Breast epithelium (tissue), 4 donors: Measurements from ENCODE around the gene MAST1. TPM values are rescaled to one million over a fixed set of nuclear protein-coding genes. Genes with fewer than 3 reads are reported as not detected.
A peak's percentile ranks its signal among the peaks of the same experiment; 100 is the strongest.

Experiments
- DNase-seq, 2 donors: peaks; one replicate each; pipeline ENCODE4 v3.0.0-alpha.2; 2019; ENCODE audit warnings: low spot score in 2 of 2
- H3K27ac ChIP-seq, 2 donors: fragments of 200-600 bp; sonication (generic) in 1 of 2; one replicate each; pipeline ENCODE4 v1.5.1; 2016 to 2019; ENCODE audit warnings: mild to moderate bottlenecking in 1 of 2
- H3K27me3 ChIP-seq, 2 donors: fragments of 200-600 bp; sonication (generic) in 1 of 2; one replicate each; pipeline versions ENCODE4 v1.5.1 to v1.6.0; 2017 to 2019; ENCODE audit warnings: control low read depth in 1 of 2, mild to moderate bottlenecking in 1 of 2
- H3K36me3 ChIP-seq: fragments of 200-600 bp; one replicate; pipeline ENCODE4 v1.5.1; 2019
- H3K4me1 ChIP-seq, 2 donors: fragments of 200-600 bp; sonication (generic); one replicate each; pipeline ENCODE4 v1.5.1; 2016 to 2019; ENCODE audit warnings: control low read depth in 1 of 2
- H3K4me3 ChIP-seq, 3 donors: fragments of 200-600 bp; sonication (generic); 1 replicate in 2 of 3; 2 replicates in 1 of 3; pipeline ENCODE4 v1.5.1; 2016 to 2019; ENCODE audit warnings: mild to moderate bottlenecking in 3 of 3, moderate library complexity in 2 of 3
- H3K9me3 ChIP-seq, 2 donors: fragments of 200-600 bp; sonication (generic) in 1 of 2; one replicate each; pipeline ENCODE4 v1.5.1; 2016 to 2019; ENCODE audit warnings: control low read depth in 1 of 2
- POLR2A ChIP-seq: fragments of 450-650 bp; IDR thresholded peaks from one replicate; pipeline ENCODE4 v1.6.1; 2016; ENCODE audit warnings: antibody characterized with exemption, mild to moderate bottlenecking, moderate library complexity
- POLR2AphosphoS5 ChIP-seq, 3 donors: sonication (generic); formaldehyde crosslinking; IDR thresholded peaks; one replicate each; pipeline ENCODE4 v1.6.1; 2017; ENCODE audit warnings: antibody characterized with exemption in 3 of 3
- intact Hi-C: fragments of 100-400 bp; cut with DNase I; formaldehyde crosslinking; loops from one replicate; pipeline ENCODE4 v1.15.1; 2023; ENCODE audit warnings: low total_unique reads
- total RNA-seq, 3 donors: library from RNA; depleted of rRNA; stranded (reverse); fragments of >200 nt; gene quantifications; one replicate each; pipeline ENCODE4 v1.1.0, GENCODE V29; 2016
- TF ChIP-seq, protein P1 (sequence below), 3 donors: fragments of 450-650 bp; IDR thresholded peaks; one replicate each; pipeline ENCODE4 v1.5.1; 2016 to 2017; ENCODE audit warnings: antibody characterized with exemption in 3 of 3, mild to moderate bottlenecking in 3 of 3, moderate library complexity in 3 of 3

MAST1 gene
- total RNA-seq, 3 donors from 2014 or later: 0.88 TPM; not detected in 2

DNA sequence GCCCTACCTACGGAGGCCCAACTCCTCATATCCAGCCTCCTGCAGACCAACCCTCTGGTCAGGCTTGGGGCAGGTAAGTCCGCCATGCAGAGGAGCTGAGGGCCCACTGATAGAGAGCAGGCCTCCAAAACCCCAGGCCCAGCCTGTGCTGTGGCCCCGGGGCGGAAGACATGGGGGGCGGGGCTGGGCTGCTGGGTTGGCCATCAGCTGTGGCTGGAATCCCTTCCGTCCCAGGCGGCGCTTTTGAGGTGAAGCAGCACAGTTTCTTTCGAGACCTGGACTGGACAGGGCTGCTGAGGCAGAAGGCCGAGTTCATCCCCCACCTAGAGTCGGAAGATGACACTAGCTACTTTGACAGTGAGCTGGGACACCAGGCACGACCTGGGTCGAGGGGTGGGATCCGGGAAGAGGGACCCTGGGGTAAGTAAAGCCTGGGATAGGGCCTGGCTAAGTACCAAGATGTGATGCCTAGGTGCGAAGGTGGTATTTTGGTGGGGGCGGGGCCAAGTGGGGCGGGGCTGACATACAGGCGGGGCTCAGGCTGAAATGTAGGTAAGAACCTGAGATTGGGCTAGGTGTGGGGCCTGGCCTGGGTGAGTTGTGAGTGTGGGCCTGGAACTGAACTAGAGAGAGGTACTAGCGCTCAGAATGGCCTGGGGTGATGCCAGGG is 27.6 kb downstream of the MAST1 start:
- Histone ChIP-seq H3K9me3 (no peaks in the 10 kb centered on the region), H3K27ac (no peak overlapping the region), H3K4me1 (no peaks in the 10 kb centered on the region), H3K4me3 (no peak overlapping the region), H3K36me3 (no peaks in the 10 kb centered on the region), H3K27me3 (no peaks in the 10 kb centered on the region)
- no peak for TF ChIP-seq POLR2AphosphoS5 (IDR thresholded peaks at IDR 0.05)
- intact Hi-C loops: no loop called here
- no peak for DNase-seq

DNA sequence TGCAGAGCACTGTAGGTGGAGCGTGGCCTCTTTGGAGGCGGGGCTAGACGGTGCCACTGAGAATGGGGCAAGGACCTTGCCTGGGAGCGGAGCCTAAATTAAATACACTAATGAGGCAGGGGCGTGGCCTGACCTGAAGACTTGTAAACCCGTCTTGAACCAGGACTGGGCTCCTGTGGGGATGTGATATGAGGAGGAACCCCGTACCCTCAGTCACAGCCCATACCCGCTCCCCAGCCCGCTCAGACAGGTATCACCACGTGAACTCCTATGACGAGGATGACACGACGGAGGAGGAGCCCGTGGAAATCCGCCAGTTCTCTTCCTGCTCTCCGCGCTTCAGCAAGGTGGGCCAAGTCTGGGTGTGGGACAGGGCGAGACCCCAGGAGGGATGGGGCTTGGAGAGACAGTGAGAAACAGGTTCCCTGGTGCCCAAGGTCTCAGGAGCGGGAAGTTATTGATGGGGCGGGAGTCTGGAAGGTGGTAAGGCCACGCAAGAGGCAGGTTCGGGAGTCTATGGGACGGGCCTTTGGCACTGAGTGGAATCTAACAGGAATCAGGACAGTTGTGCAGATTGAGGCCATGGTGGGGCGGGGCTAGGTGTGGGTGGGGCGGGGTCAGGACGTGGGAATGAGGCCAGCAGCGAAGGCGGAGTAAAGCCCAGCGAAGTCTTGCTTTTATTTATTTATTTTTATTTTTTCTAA is 28.3 kb downstream of the MAST1 start:
- Histone ChIP-seq H3K4me3 (no peak overlapping the region), H3K27me3 (no peaks in the 10 kb centered on the region), H3K27ac (no peak overlapping the region), H3K9me3 (no peaks in the 10 kb centered on the region), H3K36me3 (no peaks in the 10 kb centered on the region), H3K4me1 (no peaks in the 10 kb centered on the region)
- TF ChIP-seq, protein P1, sequence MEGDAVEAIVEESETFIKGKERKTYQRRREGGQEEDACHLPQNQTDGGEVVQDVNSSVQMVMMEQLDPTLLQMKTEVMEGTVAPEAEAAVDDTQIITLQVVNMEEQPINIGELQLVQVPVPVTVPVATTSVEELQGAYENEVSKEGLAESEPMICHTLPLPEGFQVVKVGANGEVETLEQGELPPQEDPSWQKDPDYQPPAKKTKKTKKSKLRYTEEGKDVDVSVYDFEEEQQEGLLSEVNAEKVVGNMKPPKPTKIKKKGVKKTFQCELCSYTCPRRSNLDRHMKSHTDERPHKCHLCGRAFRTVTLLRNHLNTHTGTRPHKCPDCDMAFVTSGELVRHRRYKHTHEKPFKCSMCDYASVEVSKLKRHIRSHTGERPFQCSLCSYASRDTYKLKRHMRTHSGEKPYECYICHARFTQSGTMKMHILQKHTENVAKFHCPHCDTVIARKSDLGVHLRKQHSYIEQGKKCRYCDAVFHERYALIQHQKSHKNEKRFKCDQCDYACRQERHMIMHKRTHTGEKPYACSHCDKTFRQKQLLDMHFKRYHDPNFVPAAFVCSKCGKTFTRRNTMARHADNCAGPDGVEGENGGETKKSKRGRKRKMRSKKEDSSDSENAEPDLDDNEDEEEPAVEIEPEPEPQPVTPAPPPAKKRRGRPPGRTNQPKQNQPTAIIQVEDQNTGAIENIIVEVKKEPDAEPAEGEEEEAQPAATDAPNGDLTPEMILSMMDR (IDR thresholded peaks at IDR 0.05): no peak
- TF ChIP-seq POLR2AphosphoS5 (IDR thresholded peaks at IDR 0.05): no peak
- no peak for TF ChIP-seq POLR2A
- intact Hi-C loops: no loop called here
- no peak for DNase-seq

DNA sequence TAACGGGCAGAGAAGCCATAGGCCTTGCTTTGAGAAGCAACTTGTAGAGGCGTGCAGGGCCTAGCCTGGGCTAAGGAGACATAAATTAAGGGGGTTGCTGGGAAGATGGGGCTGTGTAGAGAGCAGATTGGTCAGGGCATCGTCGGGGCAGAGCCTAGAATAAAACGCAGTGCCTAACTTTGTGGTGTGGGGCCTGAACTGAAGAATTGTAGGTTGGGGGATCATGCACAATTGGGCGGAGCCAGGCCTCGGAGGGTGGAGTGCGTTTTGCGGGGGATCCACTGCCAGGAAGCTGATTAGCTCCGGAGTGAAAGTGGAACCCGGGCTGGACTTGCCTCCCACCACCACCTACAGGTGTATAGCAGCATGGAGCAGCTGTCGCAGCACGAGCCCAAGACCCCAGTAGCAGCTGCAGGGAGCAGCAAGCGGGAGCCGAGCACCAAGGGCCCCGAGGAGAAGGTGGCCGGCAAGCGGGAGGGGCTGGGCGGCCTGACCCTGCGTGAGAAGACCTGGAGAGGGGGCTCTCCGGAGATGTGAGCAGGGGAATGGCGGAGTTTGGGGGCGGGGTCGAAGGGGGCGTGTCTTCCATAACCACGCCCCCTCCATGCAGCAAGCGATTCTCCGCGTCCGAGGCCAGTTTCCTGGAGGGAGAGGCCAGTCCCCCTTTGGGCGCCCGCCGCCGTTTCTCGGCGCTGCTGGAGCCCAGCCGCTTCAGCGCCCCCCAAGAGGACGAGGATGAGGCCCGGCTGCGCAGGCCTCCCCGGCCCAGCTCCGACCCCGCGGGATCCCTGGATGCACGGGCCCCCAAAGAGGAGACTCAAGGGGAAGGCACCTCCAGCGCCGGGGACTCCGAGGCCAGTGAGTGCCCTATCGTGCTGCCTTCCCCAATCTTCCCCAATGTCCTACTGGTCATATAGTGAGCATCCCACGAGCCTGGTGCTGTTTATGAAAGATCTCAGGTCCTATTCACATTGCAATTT is 29.1 kb downstream of the MAST1 start:
- Histone ChIP-seq H3K27ac (peak overlapping the region in 1 of 2 donors; percentile 25), H3K4me3 (peak overlapping the region; percentile 28 to 66 (median 52)), H3K4me1 (no peaks in the 10 kb centered on the region), H3K27me3 (no peaks in the 10 kb centered on the region), H3K9me3 (no peaks in the 10 kb centered on the region), H3K36me3 (no peaks in the 10 kb centered on the region)
- intact Hi-C loops: no loop called here
- TF ChIP-seq POLR2AphosphoS5 (IDR thresholded peaks at IDR 0.05) (no peak), POLR2A (no peak)
- TF ChIP-seq, protein P1 (IDR thresholded peaks at IDR 0.05): no peak
- DNase-seq: peak in 1 of 2 donors; percentile 53

DNA sequence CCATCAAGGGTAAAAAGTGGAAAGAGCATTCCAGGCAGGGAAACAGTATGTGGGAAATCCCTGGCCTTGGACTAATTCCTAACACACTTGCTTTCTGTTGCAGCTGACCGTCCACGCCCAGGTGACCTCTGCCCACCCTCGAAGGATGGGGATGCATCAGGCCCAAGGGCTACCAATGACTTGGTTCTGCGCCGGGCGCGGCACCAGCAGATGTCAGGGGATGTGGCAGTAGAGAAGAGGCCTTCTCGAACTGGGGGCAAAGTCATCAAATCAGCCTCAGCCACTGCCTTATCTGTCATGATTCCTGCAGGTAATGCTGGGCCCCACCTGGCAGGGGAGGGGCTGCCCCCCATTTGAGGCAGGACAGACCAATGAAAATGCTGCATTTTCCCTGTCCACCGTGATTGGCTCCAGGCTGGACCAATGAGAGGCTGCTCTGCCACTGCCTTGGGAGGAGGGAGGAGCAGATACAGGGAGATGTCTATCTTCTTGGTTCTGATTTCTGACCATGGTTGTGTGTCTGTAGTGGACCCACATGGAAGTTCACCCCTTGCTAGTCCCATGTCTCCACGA is 30.3 kb downstream of the MAST1 start:
- no peak overlapping the region for H3K27ac ChIP-seq
- TF ChIP-seq POLR2A (no peak), POLR2AphosphoS5 (IDR thresholded peaks at IDR 0.05) (no peak)
- TF ChIP-seq, protein P1 (IDR thresholded peaks at IDR 0.05): no peak
- no peaks in the 10 kb centered on the region for H3K36me3 ChIP-seq
- H3K9me3 ChIP-seq: no peaks in the 10 kb centered on the region
- no peak overlapping the region for H3K4me3 ChIP-seq
- no peaks in the 10 kb centered on the region for H3K4me1 ChIP-seq
- DNase-seq: no peak
- H3K27me3 ChIP-seq: no peaks in the 10 kb centered on the region
- intact Hi-C loops: no loop called here

DNA sequence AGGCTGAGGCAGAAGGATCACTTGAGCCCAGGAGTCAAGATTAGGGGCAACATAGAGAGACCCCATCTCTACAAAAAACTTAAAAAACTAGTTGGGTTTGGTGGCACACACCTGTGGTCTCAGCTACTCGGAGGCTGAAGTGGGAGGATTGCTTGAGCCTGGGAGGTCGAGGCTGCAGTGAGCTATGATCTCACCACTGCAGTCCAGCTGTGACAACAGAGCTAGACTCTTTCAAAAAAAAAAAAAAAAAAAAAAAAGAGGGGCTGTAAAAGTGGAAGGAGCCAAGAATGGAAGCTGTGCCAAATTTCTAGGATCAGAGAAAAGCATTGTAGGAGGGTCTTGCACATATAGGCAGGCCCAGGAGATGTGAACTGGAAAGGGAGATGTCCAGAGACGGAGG is 33.4 kb downstream of the MAST1 start:
- TF ChIP-seq POLR2AphosphoS5 (IDR thresholded peaks at IDR 0.05) (no peak), POLR2A (no peak)
- TF ChIP-seq, protein P1 (IDR thresholded peaks at IDR 0.05): no peak
- Histone ChIP-seq H3K36me3 (no peaks in the 10 kb centered on the region), H3K27me3 (no peaks in the 10 kb centered on the region), H3K4me1 (no peaks in the 10 kb centered on the region), H3K27ac (no peak overlapping the region), H3K9me3 (no peaks in the 10 kb centered on the region), H3K4me3 (no peak overlapping the region)
- intact Hi-C loops: no loop called here
- DNase-seq: no peak
